COLO668 (cell line): ENCODE measurements around the gene CLRN2.
"Not testable (repeated sequence)": the region's sequence is repeated elsewhere in the genome, so short reads cannot be mapped to it uniquely, and the experiment has no call there.

Experiments used
- DNase-seq: peaks from one replicate; lab custom pipeline; 2025; ENCODE audit not compliant: unreplicated experiment; lab: John Stamatoyannopoulos, UW

The CLRN2 gene

DNA sequence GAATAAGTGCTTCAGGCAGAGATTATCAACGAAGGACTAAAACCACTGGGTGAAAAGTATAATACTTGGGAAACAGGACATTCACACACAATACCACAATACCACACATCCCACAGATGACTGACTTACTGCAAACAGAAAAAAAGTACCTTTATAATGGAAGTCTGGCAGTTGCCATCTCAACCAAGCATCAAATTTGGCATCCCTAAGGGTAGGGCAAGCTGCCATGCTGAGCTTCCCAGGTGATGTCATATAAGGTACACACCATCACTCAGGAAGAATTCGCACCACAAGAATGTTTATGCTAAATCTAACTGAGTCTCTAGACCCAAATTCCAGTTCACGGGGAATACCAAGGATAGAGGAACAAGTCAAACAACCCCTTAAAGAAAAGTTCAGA, 12.2 kb upstream of the CLRN2 start:
- no peak for DNase-seq

DNA sequence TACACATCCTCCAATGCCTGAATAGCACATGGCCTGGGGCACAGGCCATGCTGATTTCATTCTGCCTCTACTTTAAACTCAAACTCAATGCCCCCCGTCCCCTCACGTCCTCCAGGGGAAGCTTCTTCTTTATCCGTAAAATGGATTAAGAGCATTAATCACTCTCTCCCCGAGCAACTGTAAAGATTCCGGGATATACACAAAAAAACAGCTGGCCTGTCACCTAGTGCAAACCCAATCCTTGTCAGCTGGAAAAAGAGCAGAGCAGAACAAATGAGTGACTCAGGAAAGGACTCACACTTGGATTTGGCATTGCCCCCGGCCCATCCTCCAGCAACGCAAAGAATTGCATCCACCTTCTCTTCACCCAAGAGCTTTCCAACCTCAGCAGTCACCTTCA, 10.9 kb upstream of the CLRN2 start:
- DNase-seq = no peak

DNA sequence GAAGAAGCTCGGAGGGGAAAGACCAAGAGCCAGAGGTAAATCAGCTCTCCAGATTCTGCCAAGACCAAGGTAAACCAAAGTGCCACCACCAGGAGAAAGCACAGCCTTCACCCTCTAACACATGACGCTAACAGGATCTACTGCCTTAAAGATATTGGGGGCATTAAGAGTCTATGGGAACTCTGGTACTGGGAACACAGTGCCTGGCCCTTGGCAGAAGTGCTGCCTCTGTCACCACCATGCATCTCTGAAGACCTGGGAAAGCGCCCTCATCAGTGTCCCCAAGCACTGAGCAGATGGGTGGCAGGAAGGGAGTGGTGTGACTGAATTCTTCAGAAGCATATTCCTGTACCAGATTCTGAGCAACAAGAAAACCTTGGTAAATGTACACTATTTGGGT, 4.4 kb upstream of the CLRN2 start:
- DNase-seq = no peak

DNA sequence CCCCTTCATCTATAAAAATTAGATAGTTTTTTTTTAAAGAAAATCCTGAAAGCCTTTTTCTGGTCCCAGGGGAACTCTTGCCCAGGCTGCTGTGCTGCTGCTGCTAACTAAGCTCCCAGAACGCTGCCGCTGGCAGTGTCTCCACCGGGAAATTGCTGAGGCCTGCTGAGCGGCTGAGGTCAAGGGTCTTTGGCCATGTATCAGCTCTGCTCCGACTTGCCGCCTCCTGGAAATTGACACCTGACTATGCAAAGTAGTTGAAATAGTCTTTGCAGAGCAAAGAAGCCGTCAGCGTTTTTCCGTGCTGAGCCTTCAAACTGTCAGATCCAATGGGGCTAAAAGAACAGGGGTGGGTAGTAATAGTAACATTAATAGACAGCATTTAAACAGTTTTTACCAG, 3.9 kb upstream of the CLRN2 start:
- DNase-seq = peak; percentile 20

DNA sequence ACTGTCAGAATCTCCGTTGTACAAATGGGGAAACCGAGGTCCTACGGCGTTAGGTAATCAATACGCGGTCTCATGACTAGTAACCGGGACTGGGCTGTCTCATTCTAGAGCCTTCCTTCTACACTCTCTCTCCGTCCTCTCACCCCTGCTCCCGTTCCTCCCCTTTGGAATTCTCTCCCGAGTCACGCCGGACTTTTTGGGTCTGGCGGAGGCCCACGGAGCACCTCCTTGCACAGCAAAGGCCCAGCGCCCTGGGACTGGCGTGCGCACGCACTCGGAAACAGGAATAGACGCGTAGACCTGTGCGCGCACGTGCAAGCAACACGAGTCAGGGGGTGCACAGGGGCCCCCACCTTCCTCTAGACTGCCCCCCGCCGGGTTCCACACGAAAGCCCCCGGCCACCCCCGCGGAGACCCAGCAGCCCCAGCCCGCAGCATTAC, 3.4 kb upstream of the CLRN2 start:
- DNase-seq = peak; percentile 66

DNA sequence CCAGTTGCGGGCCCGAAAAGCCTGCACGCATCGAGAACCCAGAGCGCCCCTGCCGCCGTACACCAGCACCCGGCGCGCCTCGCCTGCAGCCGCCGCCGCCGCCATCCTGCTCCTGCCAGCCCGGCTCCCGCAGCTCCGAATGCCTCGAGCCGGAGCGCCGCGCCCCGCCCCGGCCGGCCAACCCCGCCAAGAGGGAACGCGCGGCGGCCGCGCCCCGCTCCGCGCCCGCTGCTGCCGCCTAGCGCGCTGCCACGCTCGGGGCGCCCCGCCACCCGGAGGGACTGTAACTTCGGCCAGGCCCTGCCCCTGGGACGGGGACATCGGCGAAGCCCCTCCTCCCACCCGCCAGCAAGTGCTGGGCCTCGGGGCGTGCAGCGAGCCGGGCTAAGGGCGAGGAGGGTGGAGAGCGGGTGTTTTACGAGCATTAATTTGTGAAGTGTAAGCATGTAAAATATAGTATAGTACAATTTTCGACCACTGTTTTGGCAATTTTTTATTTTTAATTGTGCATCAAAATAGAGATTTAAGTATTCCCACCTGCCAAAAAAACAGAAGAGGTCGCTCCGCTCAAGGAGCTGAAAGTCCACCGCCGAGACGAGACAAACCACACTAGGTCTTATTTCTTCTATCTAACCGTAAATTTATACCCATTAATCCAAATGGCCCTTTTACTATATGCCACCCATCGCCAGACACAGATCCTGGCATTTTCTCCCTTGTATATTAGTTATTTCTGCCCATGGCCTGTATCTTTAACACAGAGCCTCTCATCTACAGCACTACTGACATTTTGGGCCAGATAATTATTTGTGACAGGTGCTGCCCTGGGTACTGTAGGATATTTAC, 2.8 kb upstream of the CLRN2 start, which contains the start of gene QDPR:
QDPR (minus strand) TSS at position 141 of the 846 bp plus-strand sequence; CDS start at position 105, 36 bp downstream.
- peak; percentile 90 for DNase-seq

DNA sequence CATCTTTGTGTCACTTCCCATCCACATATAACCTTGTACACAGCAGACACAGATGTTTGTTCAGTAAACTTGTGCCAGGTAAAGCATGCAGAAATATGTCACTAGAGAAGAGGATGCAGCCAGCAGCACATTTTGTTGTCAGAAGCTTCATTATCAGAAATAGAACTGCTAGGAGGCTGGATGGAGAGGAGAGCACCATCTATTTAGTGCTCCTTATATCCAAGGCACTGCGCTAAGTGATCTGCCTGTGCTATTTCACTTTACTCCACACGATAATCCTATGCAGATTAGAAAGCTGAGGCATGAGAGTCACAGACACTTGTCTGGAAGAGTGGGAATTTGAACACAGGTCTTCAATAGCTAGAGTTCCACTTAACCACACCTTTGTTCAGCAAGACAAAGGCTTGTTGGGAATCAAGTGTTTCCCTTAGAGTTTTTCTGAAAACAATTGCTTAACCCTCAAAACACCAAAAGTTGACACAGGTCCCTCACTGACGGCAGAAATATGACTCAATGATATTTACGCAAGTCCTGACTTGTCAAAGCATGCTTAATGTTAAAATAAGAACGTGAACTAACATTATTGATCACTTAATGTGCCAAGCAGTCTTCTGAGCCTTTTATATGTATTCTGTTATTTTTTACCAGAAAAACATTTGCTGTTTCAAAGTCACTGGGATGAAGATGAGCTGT, 1.8 kb upstream of the CLRN2 start:
- no peak for DNase-seq

DNA sequence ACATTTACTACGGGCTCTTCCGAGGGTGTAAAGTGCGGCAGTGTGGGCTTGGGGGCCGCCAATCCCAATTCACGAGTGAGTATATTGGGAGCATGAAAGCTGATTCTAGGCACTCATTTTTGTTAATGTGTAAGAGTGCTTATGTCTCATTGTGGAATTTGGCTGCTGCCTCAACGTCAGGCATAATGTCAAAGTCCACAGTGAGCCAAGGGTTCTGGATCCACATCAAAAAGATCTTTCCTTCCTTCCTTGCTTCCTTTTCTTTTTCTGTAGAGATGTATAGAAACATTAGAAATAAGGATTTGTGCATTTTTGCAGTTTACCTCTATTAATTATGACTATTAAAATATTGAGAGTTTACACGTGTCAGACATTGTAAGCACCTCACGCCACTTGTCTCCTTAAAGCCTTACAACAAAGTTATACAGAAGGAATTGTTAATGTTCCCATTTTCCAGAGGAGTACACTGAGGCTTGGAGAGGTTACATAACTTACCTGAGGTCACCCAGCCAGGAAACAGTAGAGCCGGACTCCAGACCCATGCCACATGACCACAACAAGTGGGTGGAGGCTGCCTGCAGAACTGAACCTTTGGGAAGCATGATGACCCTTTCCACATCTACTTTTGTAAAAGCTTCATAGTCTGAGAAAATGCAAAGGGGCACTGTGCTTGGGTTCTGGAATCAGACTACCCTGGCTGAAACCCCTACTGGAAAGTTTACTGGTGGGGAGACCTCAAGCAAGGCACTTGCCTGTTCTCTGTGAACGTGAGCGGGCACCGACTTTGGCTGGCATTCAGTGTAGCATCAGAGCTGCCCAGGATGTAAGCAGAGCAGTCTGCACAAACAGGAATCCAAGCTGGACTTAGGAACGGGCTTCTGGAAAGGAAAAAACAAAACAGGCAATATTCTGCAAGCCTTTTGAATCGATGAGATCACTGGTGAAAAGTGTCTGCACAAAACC, 761 bp downstream of the CLRN2 start:
- DNase-seq = no peak

DNA sequence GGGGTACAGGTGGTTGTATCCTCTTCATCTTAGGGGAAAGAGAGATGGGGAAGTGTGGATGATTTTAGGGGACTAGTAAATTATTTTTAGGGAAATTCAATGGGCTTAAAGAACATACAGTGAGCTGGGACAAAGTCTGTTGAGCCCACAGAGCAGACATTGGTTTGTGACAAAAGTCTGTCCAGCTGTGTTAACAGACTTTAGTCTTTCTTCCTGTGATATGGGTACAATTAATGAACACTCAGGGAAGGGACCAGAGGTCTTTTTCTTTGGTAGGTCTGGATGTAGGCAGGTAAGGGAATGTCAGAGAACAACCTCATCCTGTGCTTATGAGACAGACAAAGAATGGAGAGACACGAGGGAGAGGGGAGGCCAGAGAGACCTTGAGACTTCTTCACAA, 2.0 kb downstream of the CLRN2 start:
- no peak for DNase-seq

DNA sequence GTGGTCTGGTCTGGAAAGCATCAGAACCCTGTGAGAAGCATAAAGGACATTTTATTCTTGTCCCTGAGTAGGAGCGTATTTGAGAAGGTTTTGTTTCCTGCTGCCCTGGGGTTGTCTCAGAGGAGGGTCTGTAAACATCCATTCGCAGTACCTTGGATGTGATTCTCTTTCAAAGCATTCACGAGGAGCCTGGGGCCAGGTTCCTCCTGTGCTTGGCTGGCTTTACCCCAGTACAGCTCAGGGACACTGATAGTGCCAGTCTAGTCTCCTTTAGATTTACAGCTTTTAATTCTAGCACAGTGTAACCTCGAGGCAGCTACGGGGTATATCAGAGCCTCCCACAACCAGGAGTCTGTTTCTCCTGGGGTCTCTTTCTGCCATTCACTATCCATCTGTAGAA, 2.7 kb downstream of the CLRN2 start:
- DNase-seq = no peak

DNA sequence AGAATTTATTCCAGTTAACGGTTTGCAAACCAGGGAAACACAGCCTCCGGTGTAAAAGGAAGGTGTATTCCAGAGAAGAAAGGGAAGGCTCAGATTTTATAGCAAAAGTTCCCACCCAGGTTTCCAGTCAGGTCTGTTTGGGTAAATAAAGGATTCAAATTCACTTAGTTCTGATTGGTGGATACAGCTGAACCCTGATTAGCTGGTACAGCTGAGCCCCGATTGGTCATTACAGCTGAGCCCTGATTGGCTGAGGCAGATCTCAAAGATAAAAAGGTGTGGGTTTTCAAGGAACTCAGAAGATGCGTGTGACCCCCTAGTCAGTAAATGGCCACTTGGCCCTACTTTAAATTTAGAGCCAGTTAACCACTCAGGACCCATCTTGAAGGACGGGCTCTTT, 6.6 kb downstream of the CLRN2 start:
- no peak for DNase-seq

DNA sequence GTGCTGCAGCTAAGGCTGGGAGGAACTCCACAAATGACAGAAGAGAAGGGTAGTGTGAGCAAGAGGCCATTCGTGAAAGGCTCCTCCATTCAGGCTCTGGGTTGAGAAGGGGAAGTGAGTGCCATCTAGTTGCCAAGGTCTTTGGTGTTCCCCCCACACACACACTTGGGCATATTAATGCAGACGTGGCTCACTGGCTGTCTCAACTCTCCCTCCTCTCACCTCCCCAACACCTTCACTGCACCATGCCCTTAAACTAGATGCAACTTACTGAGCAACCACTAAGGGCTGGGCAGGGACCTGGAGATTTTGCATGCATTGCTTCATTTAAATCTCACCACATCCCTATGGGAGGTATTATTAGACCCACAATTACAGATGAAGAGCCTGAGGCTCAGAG, 8.7 kb downstream of the CLRN2 start:
- no peak for DNase-seq

DNA sequence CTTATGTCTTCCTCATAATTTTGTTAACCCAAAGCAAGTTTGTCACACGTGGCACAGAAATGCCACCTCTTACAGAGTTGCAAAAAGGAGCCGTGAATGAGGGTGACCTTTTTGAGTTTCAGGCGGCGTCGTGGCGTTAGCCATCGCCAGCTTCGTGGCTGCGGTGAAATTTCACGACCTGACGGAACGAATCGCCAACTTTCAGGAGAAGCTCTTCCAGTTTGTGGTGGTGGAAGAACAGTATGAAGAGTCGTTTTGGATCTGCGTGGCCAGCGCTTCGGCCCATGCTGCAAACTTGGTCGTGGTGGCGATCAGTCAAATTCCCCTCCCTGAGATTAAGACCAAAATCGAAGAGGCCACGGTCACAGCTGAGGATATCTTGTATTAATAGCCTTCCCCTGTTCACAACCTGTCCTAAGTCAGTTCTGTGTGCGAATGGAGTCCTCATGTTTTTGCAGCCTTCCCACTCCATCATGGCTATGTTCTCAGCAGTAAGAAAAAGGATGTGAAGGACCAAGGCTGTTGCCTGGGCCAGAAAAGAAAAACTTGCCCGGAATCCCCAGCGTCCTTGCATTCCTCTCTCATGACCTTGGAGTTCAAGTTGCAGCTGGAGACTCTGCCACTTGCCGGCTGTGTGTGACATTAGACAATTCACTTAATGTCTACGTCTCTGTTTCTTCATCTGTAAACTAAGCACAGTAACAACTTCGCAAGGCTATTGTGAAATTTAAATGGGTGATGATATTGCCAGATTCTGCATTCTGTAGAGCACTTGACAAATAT, 11.9 kb downstream of the CLRN2 start:
- DNase-seq = no peak

DNA sequence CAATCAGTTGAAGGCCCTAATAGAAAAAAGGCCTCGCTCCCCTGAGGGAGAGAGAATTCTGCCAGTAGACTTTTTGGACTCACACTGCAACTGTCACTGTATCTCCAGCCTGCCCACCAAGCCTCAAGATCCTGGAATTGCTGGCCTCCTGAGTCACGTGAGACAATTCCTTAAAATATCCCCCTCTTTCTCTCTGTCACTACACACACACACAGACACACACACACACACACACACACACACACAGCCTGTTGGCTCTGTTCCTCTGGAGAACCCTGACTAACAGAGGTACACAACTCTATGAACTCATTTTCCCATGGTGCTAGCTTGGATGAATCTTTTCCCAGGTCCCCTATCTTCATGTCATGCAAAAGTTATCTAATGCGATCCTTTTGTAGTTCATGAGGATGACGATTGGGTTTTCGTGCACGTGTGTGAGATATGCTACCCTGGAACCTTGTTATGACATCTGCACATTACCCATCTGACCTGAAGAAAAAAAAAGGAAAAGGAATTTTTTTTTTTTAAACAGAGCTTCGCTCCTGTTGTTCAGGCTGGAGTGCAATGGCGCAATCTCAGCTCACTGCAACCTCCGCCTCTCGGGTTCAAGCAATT, 13.7 kb downstream of the CLRN2 start:
- DNase-seq = no peak

DNA sequence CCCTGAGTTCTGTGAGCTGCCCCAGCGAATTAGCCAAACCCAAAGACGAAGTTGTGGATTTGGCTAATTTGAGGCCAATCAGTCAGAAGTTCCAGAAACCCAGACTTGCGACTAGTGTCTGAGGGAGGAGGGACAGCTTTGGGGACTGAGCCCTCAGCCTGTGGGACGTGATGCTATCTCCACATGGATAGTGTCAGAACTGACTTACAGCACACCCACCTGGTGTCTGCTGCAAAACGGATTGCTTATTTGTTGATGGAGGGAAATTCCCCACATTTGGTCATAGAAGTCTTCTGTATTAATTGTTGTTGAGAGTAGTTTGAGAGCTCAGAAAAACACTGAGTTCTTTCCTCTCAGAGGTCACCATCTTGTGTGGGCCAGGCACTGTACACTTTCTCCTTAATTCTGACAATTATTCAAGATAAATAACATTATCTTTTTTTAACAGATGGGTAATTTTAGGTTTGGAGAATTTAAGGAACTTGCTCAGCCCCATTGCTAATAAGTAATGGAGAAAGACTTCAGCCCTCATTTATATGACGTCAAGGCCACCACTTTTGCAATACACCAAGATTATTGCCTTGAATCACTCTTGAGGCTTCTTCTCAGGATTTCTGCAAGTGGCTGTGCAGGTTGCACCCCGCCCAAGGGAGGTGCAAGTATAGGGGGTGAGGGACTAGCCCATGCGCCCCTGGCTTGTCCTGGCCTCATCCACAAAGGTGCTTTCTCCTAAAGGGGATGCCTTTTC, 16.7 kb downstream of the CLRN2 start:
- DNase-seq = no peak

DNA sequence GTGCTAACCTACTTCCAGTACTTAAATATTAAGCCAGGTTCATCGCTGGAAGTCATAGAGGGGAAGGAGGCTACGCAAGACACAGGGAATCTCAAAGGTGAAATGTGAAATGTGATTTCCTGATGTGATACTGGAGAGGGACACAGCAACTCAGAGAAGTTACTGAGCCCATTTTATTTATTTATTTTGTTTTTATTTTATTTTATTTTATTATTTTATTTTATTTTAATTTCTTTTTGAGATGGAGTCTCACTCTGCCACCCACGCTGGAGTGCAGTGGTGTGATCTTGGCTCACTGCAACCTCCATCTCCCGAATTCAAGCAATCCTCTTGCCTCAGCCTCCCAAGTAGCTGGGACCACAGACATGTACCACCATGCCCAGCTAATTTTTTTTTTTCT, 19.7 kb downstream of the CLRN2 start:
- no peak for DNase-seq

DNA sequence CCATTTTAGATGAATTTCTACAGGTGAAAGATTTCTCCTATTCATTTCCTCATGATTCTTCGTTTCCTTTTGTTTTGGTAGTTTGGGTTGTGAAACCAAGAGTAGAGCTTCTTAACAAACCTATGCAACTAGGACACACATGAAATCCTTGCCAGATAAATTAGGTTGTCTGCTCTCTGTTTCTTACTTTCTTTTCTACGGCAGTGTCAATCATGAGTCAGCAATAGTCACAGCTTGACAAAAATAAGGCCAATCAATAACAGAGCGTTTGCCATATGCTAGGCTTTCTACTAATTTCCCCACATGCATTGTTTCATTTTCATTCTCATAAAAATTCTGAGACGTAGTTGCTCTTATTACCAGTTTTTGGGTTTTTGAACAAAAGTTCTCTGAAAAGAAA, 20.3 kb downstream of the CLRN2 start:
- no peak for DNase-seq

DNA sequence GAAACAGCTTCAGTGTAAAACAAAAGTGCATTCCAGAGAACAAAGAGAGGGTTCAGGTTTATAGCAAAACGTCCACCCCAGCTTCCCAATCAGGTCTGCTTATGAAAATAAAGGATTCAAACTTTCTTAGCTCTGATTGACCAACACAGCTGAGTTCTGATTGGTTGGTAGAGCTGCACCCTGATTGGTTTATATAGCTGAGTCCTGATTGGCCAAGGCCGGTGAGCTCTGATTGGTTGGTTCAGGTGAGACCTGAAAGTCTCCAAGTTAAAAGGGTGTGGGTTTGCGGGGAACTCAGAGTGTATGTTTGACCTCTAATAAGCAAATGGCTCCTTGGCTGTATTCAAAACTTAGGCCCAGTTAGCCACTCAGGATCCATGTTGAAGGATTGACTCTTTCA, 20.9 kb downstream of the CLRN2 start:
- no peak for DNase-seq

DNA sequence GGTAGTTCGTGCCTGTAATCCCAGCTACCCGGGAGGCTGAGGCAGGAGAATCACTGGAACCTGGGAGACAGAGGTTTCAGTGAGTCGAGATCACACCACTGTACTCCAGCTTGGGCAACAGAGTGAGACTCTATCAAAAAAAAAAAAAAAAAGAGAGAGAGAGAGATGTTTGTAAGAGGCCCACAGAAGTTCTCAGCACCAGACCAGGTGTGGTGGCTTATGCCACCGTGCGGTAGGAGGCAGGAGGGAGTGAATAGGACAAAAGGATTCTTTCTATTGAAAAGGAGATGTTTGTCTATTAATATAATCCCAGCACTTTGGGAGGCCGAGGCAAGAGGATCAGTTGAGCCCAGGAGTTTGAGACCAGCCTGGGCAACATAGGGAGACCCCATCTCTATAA, 22.1 kb downstream of the CLRN2 start:
- not testable (repeated sequence) for DNase-seq
